HEK293 (cell line): Measurements from ENCODE around the gene CEP68.

Experiments
- CTCF ChIA-PET: fragments of 350-600 bp; formaldehyde crosslinking; extraction: SDS; loops from one replicate; lab custom pipeline; 2021; ENCODE audit warnings: antibody characterized with exemption; lab: Yijun Ruan, JAX
- POLR2A ChIA-PET: fragments of 300-600 bp; formaldehyde crosslinking; extraction: SDS; loops from one replicate; lab custom pipeline; 2020; ENCODE audit warnings: antibody characterized with exemption, inconsistent platforms; lab: Yijun Ruan, JAX
- H3K27ac ChIP-seq: fragments of 200-500 bp; sonication (Bioruptor generic); 2 replicates; pipeline ENCODE4 v1.5.1; 2014; ENCODE audit warnings: low read depth, low read length, control low read depth, inconsistent platforms; ENCODE audit errors: extremely low read depth
- H3K36me3 ChIP-seq, 2 experiments: fragments of 200-500 bp in 1 of 2; sonication (Bioruptor generic) in 1 of 2; 1 replicate in 1 of 2; 2 replicates in 1 of 2; pipeline ENCODE4 v1.5.1; 2014 to 2017; ENCODE audit warnings: inconsistent platforms in 2 of 2, low read length in 2 of 2; ENCODE audit not compliant: control insufficient read depth in 2 of 2, insufficient read depth in 1 of 2
- H3K4me1 ChIP-seq: fragments of 200-500 bp; sonication (Bioruptor generic); 2 replicates; pipeline ENCODE4 v1.5.1; 2014; ENCODE audit warnings: mild to moderate bottlenecking, low read length, inconsistent platforms; ENCODE audit not compliant: control insufficient read depth, insufficient read depth
- H3K4me3 ChIP-seq: 2 replicates; pipeline ENCODE4 v1.5.1; 2011; ENCODE audit warnings: low read depth, mild to moderate bottlenecking, control low read depth, low read length, moderate library complexity
- H3K9me3 ChIP-seq: fragments of 200-500 bp; sonication (Bioruptor generic); 2 replicates; pipeline ENCODE4 v1.5.1; 2014; ENCODE audit warnings: low read depth, low read length, inconsistent platforms; ENCODE audit not compliant: control insufficient read depth, insufficient read depth
- GLI2 ChIP-seq: fragments of 450-650 bp; formaldehyde crosslinking; IDR thresholded peaks from 2 replicates; pipeline ENCODE4; 2017; ENCODE audit warnings: missing biosample characterization, missing genetic modification characterization, low read depth, borderline replicate concordance
- KLF1 ChIP-seq: fragments of 450-650 bp; formaldehyde crosslinking; IDR thresholded peaks from 2 replicates; pipeline ENCODE4 v1.5.1; 2016; ENCODE audit warnings: missing biosample characterization, missing genetic modification characterization
- KLF16 ChIP-seq: fragments of 450-650 bp; formaldehyde crosslinking; IDR thresholded peaks from 2 replicates; pipeline ENCODE4 v1.5.1; 2017; ENCODE audit warnings: missing biosample characterization, missing genetic modification characterization
- OSR2 ChIP-seq: fragments of 450-650 bp; formaldehyde crosslinking; IDR thresholded peaks from 2 replicates; pipeline ENCODE4 v1.5.1; 2016; ENCODE audit warnings: missing biosample characterization, missing genetic modification characterization
- OVOL3 ChIP-seq: fragments of 450-650 bp; formaldehyde crosslinking; IDR thresholded peaks from 2 replicates; pipeline ENCODE4 v1.5.1; 2016; ENCODE audit warnings: missing biosample characterization, missing genetic modification characterization
- SP7 ChIP-seq: fragments of 450-650 bp; formaldehyde crosslinking; IDR thresholded peaks from 2 replicates; pipeline ENCODE4 v1.5.1; 2016; ENCODE audit warnings: missing biosample characterization, missing genetic modification characterization
- ZNF140 ChIP-seq: fragments of 450-650 bp; formaldehyde crosslinking; IDR thresholded peaks from 2 replicates; pipeline ENCODE4 v1.5.1; 2016; ENCODE audit warnings: missing biosample characterization, missing genetic modification characterization
- ZNF174 ChIP-seq: fragments of 450-650 bp; formaldehyde crosslinking; IDR thresholded peaks from 2 replicates; pipeline ENCODE4 v1.5.0; 2017; ENCODE audit warnings: missing biosample characterization, mild to moderate bottlenecking, missing genetic modification characterization
- ZNF292 ChIP-seq: fragments of 450-650 bp; formaldehyde crosslinking; IDR thresholded peaks from 2 replicates; pipeline ENCODE4 v1.5.1; 2016; ENCODE audit warnings: low read depth, missing biosample characterization, missing genetic modification characterization, borderline replicate concordance
- ZNF335 ChIP-seq: fragments of 450-650 bp; formaldehyde crosslinking; conservative IDR thresholded peaks from 2 replicates; pipeline ENCODE4 v1.5.1; 2016; ENCODE audit warnings: missing biosample characterization, missing genetic modification characterization
- ZNF416 ChIP-seq: fragments of 450-650 bp; formaldehyde crosslinking; IDR thresholded peaks from 2 replicates; pipeline ENCODE4 v1.5.1; 2016; ENCODE audit warnings: missing biosample characterization, missing genetic modification characterization
- ZNF423 ChIP-seq: fragments of 450-650 bp; formaldehyde crosslinking; IDR thresholded peaks from 2 replicates; pipeline ENCODE4 v1.5.1; 2016; ENCODE audit warnings: missing biosample characterization, missing genetic modification characterization
- ZNF548 ChIP-seq: fragments of 450-650 bp; formaldehyde crosslinking; IDR thresholded peaks from 2 replicates; pipeline ENCODE4 v1.5.1; 2016; ENCODE audit warnings: missing biosample characterization, missing genetic modification characterization
- ZNF596 ChIP-seq: fragments of 450-650 bp; IDR thresholded peaks from 2 replicates; pipeline ENCODE4 v1.5.0; 2018; ENCODE audit warnings: missing biosample characterization, mild to moderate bottlenecking, missing genetic modification characterization, moderate library complexity
- ZNF654 ChIP-seq: fragments of 450-650 bp; formaldehyde crosslinking; IDR thresholded peaks from 2 replicates; pipeline ENCODE4 v1.5.1; 2016; ENCODE audit warnings: low read depth, missing biosample characterization, missing genetic modification characterization
- ZNF776 ChIP-seq: fragments of 450-650 bp; formaldehyde crosslinking; IDR thresholded peaks from 2 replicates; pipeline ENCODE4 v1.5.0; 2017; ENCODE audit warnings: missing biosample characterization, missing genetic modification characterization, borderline replicate concordance
- ZXDB ChIP-seq: fragments of 450-650 bp; formaldehyde crosslinking; IDR thresholded peaks from 2 replicates; pipeline ENCODE4 v1.5.1; 2016; ENCODE audit warnings: missing biosample characterization, missing genetic modification characterization
- TF ChIP-seq, protein P1 (sequence below): fragments of 450-650 bp; formaldehyde crosslinking; IDR thresholded peaks from 2 replicates; pipeline ENCODE4 v1.5.1; 2016; ENCODE audit warnings: missing biosample characterization, missing genetic modification characterization, borderline replicate concordance

Gene CEP68

DNA sequence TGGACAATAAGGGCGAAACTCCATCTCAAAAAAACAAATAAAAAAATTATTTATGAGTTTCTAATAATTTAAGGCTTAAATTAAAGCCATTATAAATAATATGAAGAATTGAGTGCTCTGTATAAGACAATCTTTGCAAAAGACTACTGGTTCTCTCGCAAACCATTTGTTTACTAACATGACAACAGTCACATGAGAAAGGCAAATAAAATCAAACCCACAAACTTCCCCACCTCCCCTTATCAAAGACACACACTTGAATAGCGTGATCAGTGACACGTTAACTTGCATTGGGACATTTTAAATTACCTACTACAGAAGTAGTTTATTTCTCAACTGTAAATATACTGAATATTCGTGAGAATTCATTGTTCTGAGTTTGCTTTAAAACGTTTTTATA lies 52.6 kb downstream of the CEP68 start:
- ChIA-PET POLR2A (no interaction called here), CTCF (no interaction called here)
- Histone ChIP-seq H3K36me3 (peaks cover 3 to 9% of the 10 kb centered on the region in 2 experiments), H3K9me3 (no peaks in the 10 kb centered on the region), H3K4me3 (no peak overlapping the region), H3K27ac (no peak overlapping the region), H3K4me1 (no peaks in the 10 kb centered on the region)
- TF ChIP-seq GLI2 = no peak
- TF ChIP-seq ZNF654 (tag by site-specific recombination) = no peak
- no peak for TF ChIP-seq ZNF174 (tag by site-specific recombination)
- TF ChIP-seq KLF16 (tag by site-specific recombination) = no peak
- no peak for TF ChIP-seq OVOL3 (tag by site-specific recombination)
- TF ChIP-seq ZNF416 (tag by site-specific recombination) = no peak
- TF ChIP-seq OSR2 (tag by site-specific recombination) = no peak
- no peak for TF ChIP-seq SP7 (tag by site-specific recombination)

DNA sequence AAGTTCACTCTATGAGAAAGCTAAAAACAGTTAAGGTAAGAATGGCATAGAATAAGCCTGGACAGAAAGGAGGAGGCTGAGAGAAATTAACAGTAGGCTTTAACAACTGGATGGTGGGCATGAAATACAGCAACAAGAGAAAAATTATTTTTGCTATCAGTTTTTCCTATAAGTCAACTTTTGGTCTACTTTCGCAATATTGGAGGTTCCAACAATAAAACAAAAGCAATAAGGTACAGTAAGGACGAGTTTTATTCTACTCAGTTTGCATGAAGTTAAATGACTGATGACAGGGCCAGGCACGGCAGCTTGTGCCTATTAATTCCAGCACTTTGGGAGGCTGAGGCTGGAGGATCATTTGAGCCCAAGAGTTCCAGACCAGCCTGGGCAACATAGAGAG lies 56.4 kb downstream of the CEP68 start:
- no peaks in the 10 kb centered on the region; the same call in 1 of the 2 replicates for H3K4me1 ChIP-seq
- POLR2A ChIA-PET = interaction anchor here (1.0 kb wide), 1 partner anchor 17 kb away, joined by 3 read pairs; the partner anchor contains the start of gene RAB1A

DNA sequence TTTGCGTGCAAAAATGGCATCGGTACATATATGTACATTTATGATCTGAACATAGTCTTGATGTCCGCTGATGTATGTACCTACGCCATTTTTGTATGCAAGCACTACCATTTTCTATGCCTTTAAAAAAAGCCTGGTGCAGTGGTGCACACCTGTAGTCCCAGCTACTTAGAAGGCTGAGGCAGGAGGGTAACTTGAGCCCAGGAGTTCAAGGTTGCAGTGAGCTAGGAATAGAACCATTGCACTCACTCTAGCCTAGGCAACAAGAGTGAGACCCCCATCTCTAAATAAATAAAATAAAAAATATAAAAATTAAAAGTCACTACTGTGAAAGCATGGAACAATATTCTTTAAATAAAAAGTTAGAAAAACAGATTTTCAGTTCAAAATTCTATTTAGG lies 57.0 kb downstream of the CEP68 start:
- TF ChIP-seq ZNF776 (tag by site-specific recombination) = no peak
- TF ChIP-seq OVOL3 (tag by site-specific recombination) = no peak
- no peak for TF ChIP-seq ZNF335 (tag by site-specific recombination)
- no peak for TF ChIP-seq ZNF292 (tag by site-specific recombination)
- no peak for TF ChIP-seq ZXDB (tag by site-specific recombination)
- no peak for TF ChIP-seq OSR2 (tag by site-specific recombination)
- TF ChIP-seq, protein P1, sequence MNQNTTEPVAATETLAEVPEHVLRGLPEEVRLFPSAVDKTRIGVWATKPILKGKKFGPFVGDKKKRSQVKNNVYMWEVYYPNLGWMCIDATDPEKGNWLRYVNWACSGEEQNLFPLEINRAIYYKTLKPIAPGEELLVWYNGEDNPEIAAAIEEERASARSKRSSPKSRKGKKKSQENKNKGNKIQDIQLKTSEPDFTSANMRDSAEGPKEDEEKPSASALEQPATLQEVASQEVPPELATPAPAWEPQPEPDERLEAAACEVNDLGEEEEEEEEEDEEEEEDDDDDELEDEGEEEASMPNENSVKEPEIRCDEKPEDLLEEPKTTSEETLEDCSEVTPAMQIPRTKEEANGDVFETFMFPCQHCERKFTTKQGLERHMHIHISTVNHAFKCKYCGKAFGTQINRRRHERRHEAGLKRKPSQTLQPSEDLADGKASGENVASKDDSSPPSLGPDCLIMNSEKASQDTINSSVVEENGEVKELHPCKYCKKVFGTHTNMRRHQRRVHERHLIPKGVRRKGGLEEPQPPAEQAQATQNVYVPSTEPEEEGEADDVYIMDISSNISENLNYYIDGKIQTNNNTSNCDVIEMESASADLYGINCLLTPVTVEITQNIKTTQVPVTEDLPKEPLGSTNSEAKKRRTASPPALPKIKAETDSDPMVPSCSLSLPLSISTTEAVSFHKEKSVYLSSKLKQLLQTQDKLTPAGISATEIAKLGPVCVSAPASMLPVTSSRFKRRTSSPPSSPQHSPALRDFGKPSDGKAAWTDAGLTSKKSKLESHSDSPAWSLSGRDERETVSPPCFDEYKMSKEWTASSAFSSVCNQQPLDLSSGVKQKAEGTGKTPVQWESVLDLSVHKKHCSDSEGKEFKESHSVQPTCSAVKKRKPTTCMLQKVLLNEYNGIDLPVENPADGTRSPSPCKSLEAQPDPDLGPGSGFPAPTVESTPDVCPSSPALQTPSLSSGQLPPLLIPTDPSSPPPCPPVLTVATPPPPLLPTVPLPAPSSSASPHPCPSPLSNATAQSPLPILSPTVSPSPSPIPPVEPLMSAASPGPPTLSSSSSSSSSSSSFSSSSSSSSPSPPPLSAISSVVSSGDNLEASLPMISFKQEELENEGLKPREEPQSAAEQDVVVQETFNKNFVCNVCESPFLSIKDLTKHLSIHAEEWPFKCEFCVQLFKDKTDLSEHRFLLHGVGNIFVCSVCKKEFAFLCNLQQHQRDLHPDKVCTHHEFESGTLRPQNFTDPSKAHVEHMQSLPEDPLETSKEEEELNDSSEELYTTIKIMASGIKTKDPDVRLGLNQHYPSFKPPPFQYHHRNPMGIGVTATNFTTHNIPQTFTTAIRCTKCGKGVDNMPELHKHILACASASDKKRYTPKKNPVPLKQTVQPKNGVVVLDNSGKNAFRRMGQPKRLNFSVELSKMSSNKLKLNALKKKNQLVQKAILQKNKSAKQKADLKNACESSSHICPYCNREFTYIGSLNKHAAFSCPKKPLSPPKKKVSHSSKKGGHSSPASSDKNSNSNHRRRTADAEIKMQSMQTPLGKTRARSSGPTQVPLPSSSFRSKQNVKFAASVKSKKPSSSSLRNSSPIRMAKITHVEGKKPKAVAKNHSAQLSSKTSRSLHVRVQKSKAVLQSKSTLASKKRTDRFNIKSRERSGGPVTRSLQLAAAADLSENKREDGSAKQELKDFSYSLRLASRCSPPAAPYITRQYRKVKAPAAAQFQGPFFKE = no peak
- TF ChIP-seq ZNF423 (tag by site-specific recombination) = no peak
- TF ChIP-seq KLF1 (tag by site-specific recombination) = no peak
- no peak for TF ChIP-seq ZNF140
- no peak for TF ChIP-seq ZNF548 (tag by site-specific recombination)
- CTCF ChIA-PET = interaction anchor here (1.3 kb wide), 1 partner anchor 73 kb away, joined by 3 read pairs; no protein-coding TSS in a partner anchor

More for the DNA sequence above, 56.4 kb downstream of the CEP68 start:
- H3K27ac ChIP-seq = no peak overlapping the region
- peaks cover 0 to 3% of the 10 kb centered on the region in 2 experiments; a peak in 2 of 3 replicates for H3K36me3 ChIP-seq
- no peaks in the 10 kb centered on the region for H3K9me3 ChIP-seq
- CTCF ChIA-PET = interaction anchor here (0.8 kb wide), 1 partner anchor 38 kb away, joined by 3 read pairs; no protein-coding TSS in a partner anchor
- TF ChIP-seq ZNF596 = no peak
- no peak overlapping the region for H3K4me3 ChIP-seq

More for the DNA sequence above, 57.0 kb downstream of the CEP68 start:
- H3K9me3 ChIP-seq = no peaks in the 10 kb centered on the region
- no peak overlapping the region for H3K4me3 ChIP-seq
- H3K36me3 ChIP-seq = no peaks in the 10 kb centered on the region; a peak in 2 of 3 replicates
- H3K27ac ChIP-seq = no peak overlapping the region
- no peaks in the 10 kb centered on the region; the same call in 1 of the 2 replicates for H3K4me1 ChIP-seq
- POLR2A ChIA-PET = interaction anchor here (0.6 to 1.0 kb wide), 2 partner anchors 8 to 17 kb away, joined by 3 read pairs; partner anchors contain the start of gene RAB1A
